GM11168 (cell line): ENCODE results near the gene FAXDC2.

Experiments
- in situ Hi-C: fragments of 300-500 bp; cut with MboI; formaldehyde crosslinking; loops from one replicate; pipeline ENCODE4 v1.12.0; 2022; ENCODE audit warnings: low sequenced_read_pairs; ENCODE audit not compliant: unreplicated experiment

Gene FAXDC2

GRCh38 chr5:154811239-154811638 is 39.2 kb downstream of the FAXDC2 start:
- in situ Hi-C loops: no loop called here

GRCh38 chr5:154806176-154806575 is 44.2 kb downstream of the FAXDC2 start:
- in situ Hi-C loops: loop anchor here (10.0 kb wide), 1 partner anchor 161 kb away; no protein-coding TSS in a partner anchor

- in situ Hi-C loops: loop anchor here (10.0 kb wide), 1 partner anchor 157 kb away; no protein-coding TSS in a partner anchor
Measured at GRCh38 chr5:154802050-154802449, 48.4 kb downstream of the FAXDC2 start.

- in situ Hi-C loops: loop anchor here (10.0 kb wide), 1 partner anchor 156 kb away; no protein-coding TSS in a partner anchor
Measured at GRCh38 chr5:154801083-154801482, 49.3 kb downstream of the FAXDC2 start.

- in situ Hi-C loops: loop anchor here (10.0 kb wide), 1 partner anchor 156 kb away; no protein-coding TSS in a partner anchor
Measured at GRCh38 chr5:154800582-154800981, 49.8 kb downstream of the FAXDC2 start.

GRCh38 chr5:154797762-154798161 is 52.6 kb downstream of the FAXDC2 start:
- in situ Hi-C loops: no loop called here

GRCh38 chr5:154795235-154795596 is 55.2 kb downstream of the FAXDC2 start:
- in situ Hi-C loops: no loop called here

GRCh38 chr5:154794525-154795234 is 55.7 kb downstream of the FAXDC2 start:
- in situ Hi-C loops: no loop called here

GRCh38 chr5:154793599-154794524 is 56.5 kb downstream of the FAXDC2 start:
- in situ Hi-C loops: no loop called here

GRCh38 chr5:154791535-154791934 is 58.9 kb downstream of the FAXDC2 start:
- in situ Hi-C loops: no loop called here

GRCh38 chr5:154788212-154788611 is 62.2 kb downstream of the FAXDC2 start:
- in situ Hi-C loops: no loop called here

- in situ Hi-C loops: no loop called here
Measured at GRCh38 chr5:154786414-154786813, 64.0 kb downstream of the FAXDC2 start.

- in situ Hi-C loops: no loop called here
Measured at GRCh38 chr5:154784856-154785255, 65.5 kb downstream of the FAXDC2 start.

GRCh38 chr5:154783774-154784460 is 66.5 kb downstream of the FAXDC2 start:
- in situ Hi-C loops: no loop called here

GRCh38 chr5:154782812-154783592 is 67.4 kb downstream of the FAXDC2 start:
- in situ Hi-C loops: no loop called here

GRCh38 chr5:154782326-154782725 is 68.1 kb downstream of the FAXDC2 start:
- in situ Hi-C loops: no loop called here

- in situ Hi-C loops: no loop called here
Measured at GRCh38 chr5:154780128-154780527, 70.3 kb downstream of the FAXDC2 start.

GRCh38 chr5:154779105-154779504 is 71.3 kb downstream of the FAXDC2 start:
- in situ Hi-C loops: no loop called here

- in situ Hi-C loops: no loop called here
Measured at GRCh38 chr5:154778534-154778933, 71.9 kb downstream of the FAXDC2 start.

- in situ Hi-C loops: no loop called here
Measured at GRCh38 chr5:154776167-154776566, 74.2 kb downstream of the FAXDC2 start.
